ENCODE results near the gene NEUROD2.
A peak's percentile ranks its signal among the peaks of the same experiment; 100 is the strongest.

GRCh38 chr17:39604911-39605491 lies 2.7 kb downstream of the NEUROD2 start:
- no peak for TF ChIP-seq RAD21 (IDR thresholded peaks at IDR 0.05 in 1 of 2, conservative IDR thresholded peaks at IDR 0.05 in 1 of 2; ENCODE audit: low read depth in 2 of 2, low read length in 2 of 2)
- TF ChIP-seq POLR2AphosphoS5 (IDR thresholded peaks at IDR 0.05; ENCODE audit: low read depth, low read length): no peak
- TF ChIP-seq CTCF (IDR thresholded peaks at IDR 0.05; ENCODE audit: control extremely low read depth in 1 of 3, insufficient read depth in 1 of 3, low read depth in 1 of 3, low read length in 3 of 3): no peak
- no peak for TF ChIP-seq POU5F1 (IDR thresholded peaks at IDR 0.05; ENCODE audit: low read depth, low read length)
- no peak for TF ChIP-seq GABPA (IDR thresholded peaks at IDR 0.05; ENCODE audit: borderline replicate concordance, insufficient read depth, low read length)
- TF ChIP-seq NANOG (IDR thresholded peaks at IDR 0.05; ENCODE audit: insufficient read depth, low read depth, low read length, poor library complexity, severe bottlenecking): no peak
- TF ChIP-seq YY1 (IDR thresholded peaks at IDR 0.05; ENCODE audit: low read depth, low read length): 0 out of 2 replicates have a peak, but pooled peaks have one; percentile 8
- no peak for TF ChIP-seq TAF1 (IDR thresholded peaks at IDR 0.05; ENCODE audit: low read depth, low read length)
- TF ChIP-seq ZNF274 (IDR thresholded peaks at IDR 0.05; ENCODE audit: borderline replicate concordance, extremely low read depth, low read length): no peak
- TF ChIP-seq EP300 (IDR thresholded peaks at IDR 0.05; ENCODE audit: borderline replicate concordance in 1 of 2, low read depth in 2 of 2, low read length in 2 of 2): no peak
- no peak for TF ChIP-seq POLR2A (IDR thresholded peaks at IDR 0.05; ENCODE audit: control extremely low read depth in 1 of 2, low read depth in 2 of 2, low read length in 2 of 2)
- no peak for TF ChIP-seq MAX (IDR thresholded peaks at IDR 0.05)
